Testis (tissue), 2 donors: ENCODE results near the gene DPH5.

Experiments used
- CTCF ChIP-seq, 3 experiments: fragments of 450-650 bp in 2 of 3; fragments of 200-600 bp in 1 of 3; sonication (generic) in 1 of 3; IDR thresholded peaks; one replicate each; pipeline ENCODE4 v1.5.1; 2016 to 2019; ENCODE audit warnings: antibody characterized with exemption in 3 of 3, mild to moderate bottlenecking in 2 of 3, moderate library complexity in 1 of 3
- POLR2A ChIP-seq: fragments of 450-650 bp; IDR thresholded peaks from one replicate; pipeline ENCODE4 v1.6.1; 2017; ENCODE audit warnings: antibody characterized with exemption, mild to moderate bottlenecking, moderate library complexity

- no peak for TF ChIP-seq CTCF (IDR thresholded peaks at IDR 0.05)
- TF ChIP-seq POLR2A, result no peak
Measured at GRCh38 chr1:101030881-101031280, 5.3 kb upstream of the DPH5 start.
